ENCODE results near the gene CFI. TPM values are rescaled to one million over a fixed set of nuclear protein-coding genes. Genes with fewer than 3 reads are reported as not detected.

CFI gene
- total RNA-seq, 1 experiment from 2014 or later = 0.33 TPM

DNA sequence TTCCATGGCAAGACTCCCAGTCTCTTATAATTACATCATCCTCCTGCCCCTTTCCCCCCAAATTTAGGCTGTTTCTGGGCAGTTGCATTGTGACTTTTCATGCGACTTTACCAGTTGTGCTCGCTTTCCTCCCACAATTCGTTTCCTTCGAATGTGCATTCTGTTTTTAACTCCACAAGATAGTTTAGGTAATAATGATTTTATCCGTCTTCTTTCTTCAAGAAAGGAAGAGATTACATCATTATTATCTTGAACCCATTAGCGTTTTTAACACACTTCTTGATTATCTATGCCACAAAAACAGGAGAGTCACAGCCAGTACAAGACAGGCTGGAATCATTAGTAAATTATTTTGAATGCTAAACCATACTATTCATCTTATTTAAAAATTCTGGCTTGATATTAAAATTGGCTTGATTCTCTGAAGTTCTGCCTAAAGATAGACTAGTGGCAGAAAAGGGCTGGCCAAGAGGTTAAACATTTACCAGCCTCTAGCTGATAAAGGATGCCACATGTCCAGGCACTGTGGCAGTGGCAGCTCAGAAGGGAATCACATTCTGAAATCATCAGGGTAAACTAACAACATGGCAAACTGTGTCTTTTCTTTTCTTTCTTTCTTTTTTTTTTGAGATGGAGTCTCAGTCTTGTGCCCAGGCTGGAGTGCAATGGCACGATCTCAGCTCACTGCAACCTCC is 52.3 kb downstream of the CFI start:
- Histone ChIP-seq H3K4me1 (ENCODE audit: control insufficient read depth, insufficient read depth, low read length) (no peaks in the 10 kb centered on the region), H3K27me3 (ENCODE audit: control insufficient read depth, insufficient read depth, low read length) (peaks cover 2% of the 10 kb centered on the region), H3K4me3 (ENCODE audit: low read depth in 2 of 2, low read length in 2 of 2) (no peak overlapping the region), H3K27ac (ENCODE audit: low read length) (no peak overlapping the region), H3K9me3 (ENCODE audit: control insufficient read depth, insufficient read depth, low read depth, low read length) (no peaks in the 10 kb centered on the region), H3K36me3 (ENCODE audit: control insufficient read depth, insufficient read depth, low read length) (no peaks in the 10 kb centered on the region)
- TF ChIP-seq, protein P1, sequence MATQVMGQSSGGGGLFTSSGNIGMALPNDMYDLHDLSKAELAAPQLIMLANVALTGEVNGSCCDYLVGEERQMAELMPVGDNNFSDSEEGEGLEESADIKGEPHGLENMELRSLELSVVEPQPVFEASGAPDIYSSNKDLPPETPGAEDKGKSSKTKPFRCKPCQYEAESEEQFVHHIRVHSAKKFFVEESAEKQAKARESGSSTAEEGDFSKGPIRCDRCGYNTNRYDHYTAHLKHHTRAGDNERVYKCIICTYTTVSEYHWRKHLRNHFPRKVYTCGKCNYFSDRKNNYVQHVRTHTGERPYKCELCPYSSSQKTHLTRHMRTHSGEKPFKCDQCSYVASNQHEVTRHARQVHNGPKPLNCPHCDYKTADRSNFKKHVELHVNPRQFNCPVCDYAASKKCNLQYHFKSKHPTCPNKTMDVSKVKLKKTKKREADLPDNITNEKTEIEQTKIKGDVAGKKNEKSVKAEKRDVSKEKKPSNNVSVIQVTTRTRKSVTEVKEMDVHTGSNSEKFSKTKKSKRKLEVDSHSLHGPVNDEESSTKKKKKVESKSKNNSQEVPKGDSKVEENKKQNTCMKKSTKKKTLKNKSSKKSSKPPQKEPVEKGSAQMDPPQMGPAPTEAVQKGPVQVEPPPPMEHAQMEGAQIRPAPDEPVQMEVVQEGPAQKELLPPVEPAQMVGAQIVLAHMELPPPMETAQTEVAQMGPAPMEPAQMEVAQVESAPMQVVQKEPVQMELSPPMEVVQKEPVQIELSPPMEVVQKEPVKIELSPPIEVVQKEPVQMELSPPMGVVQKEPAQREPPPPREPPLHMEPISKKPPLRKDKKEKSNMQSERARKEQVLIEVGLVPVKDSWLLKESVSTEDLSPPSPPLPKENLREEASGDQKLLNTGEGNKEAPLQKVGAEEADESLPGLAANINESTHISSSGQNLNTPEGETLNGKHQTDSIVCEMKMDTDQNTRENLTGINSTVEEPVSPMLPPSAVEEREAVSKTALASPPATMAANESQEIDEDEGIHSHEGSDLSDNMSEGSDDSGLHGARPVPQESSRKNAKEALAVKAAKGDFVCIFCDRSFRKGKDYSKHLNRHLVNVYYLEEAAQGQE (IDR thresholded peaks at IDR 0.05; ENCODE audit: insufficient read depth in 1 of 2, low read depth in 2 of 2, low read length in 1 of 2) = no peak
- TF ChIP-seq POLR2AphosphoS5 (IDR thresholded peaks at IDR 0.05; ENCODE audit: low read depth, low read length) (no peak), SIN3A (IDR thresholded peaks at IDR 0.05; ENCODE audit: borderline replicate concordance, insufficient read depth, low read depth, low read length) (no peak), TCF7L2 (IDR thresholded peaks at IDR 0.05; ENCODE audit: low read depth, low read length) (no peak)
- TF ChIP-seq, protein P2, sequence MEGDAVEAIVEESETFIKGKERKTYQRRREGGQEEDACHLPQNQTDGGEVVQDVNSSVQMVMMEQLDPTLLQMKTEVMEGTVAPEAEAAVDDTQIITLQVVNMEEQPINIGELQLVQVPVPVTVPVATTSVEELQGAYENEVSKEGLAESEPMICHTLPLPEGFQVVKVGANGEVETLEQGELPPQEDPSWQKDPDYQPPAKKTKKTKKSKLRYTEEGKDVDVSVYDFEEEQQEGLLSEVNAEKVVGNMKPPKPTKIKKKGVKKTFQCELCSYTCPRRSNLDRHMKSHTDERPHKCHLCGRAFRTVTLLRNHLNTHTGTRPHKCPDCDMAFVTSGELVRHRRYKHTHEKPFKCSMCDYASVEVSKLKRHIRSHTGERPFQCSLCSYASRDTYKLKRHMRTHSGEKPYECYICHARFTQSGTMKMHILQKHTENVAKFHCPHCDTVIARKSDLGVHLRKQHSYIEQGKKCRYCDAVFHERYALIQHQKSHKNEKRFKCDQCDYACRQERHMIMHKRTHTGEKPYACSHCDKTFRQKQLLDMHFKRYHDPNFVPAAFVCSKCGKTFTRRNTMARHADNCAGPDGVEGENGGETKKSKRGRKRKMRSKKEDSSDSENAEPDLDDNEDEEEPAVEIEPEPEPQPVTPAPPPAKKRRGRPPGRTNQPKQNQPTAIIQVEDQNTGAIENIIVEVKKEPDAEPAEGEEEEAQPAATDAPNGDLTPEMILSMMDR (IDR thresholded peaks at IDR 0.05) = no peak
- DNase-seq (ENCODE audit: low read depth, low spot score) (no peak), ATAC-seq (no peak)
- no TSS peak for BruUV-seq (replicated peaks)
- CTCF ChIA-PET = no interaction called here
- in situ Hi-C loops (cut with HindIII; ENCODE audit: low pct_unique_long_range_greater_than_20kb, low sequenced_read_pairs) = no loop called here
- POLR2A ChIA-PET = no interaction called here
- intact Hi-C loops (cut with micrococcal nuclease; ENCODE audit: unreplicated experiment) = no loop called here

- ChIA-PET CTCF (no interaction called here), POLR2A (no interaction called here)
- no peak for ATAC-seq
- Histone ChIP-seq H3K9me3 (ENCODE audit: control insufficient read depth, insufficient read depth, low read depth, low read length) (no peaks in the 10 kb centered on the region), H3K4me1 (ENCODE audit: control insufficient read depth, insufficient read depth, low read length) (no peaks in the 10 kb centered on the region), H3K36me3 (ENCODE audit: control insufficient read depth, insufficient read depth, low read length) (no peaks in the 10 kb centered on the region), H3K27ac (ENCODE audit: low read length) (no peak overlapping the region), H3K27me3 (ENCODE audit: control insufficient read depth, insufficient read depth, low read length) (peaks cover 2% of the 10 kb centered on the region), H3K4me3 (ENCODE audit: low read depth in 2 of 2, low read length in 2 of 2) (no peak overlapping the region)
- DNase-seq (ENCODE audit: low read depth, low spot score) = no peak
- no TSS peak for BruUV-seq (replicated peaks)
- intact Hi-C loops (cut with micrococcal nuclease; ENCODE audit: unreplicated experiment) = no loop called here
- no peak for TF ChIP-seq POLR2AphosphoS5 (IDR thresholded peaks at IDR 0.05; ENCODE audit: low read depth, low read length)
- TF ChIP-seq SIN3A (IDR thresholded peaks at IDR 0.05; ENCODE audit: borderline replicate concordance, insufficient read depth, low read depth, low read length) = no peak
- TF ChIP-seq TCF7L2 (IDR thresholded peaks at IDR 0.05; ENCODE audit: low read depth, low read length) = no peak
- TF ChIP-seq, protein P1 (IDR thresholded peaks at IDR 0.05; ENCODE audit: insufficient read depth in 1 of 2, low read depth in 2 of 2, low read length in 1 of 2) = no peak
- TF ChIP-seq, protein P2 (IDR thresholded peaks at IDR 0.05) = no peak
- in situ Hi-C loops (cut with HindIII; ENCODE audit: low pct_unique_long_range_greater_than_20kb, low sequenced_read_pairs) = no loop called here
Measured at GRCh38 chr4:109748114-109748513, 53.7 kb downstream of the CFI start.
